GM19099 (cell line): ENCODE results near the gene TGFB3.

Experiments
- POLR2A ChIP-seq: IDR thresholded peaks from 3 replicates; pipeline ENCODE4 v1.6.1; 2011; ENCODE audit warnings: low read depth; ENCODE audit not compliant: insufficient read length; ENCODE audit errors: extremely low read depth

The TGFB3 gene

GRCh38 chr14:75976826-75977581, 4.8 kb downstream of the TGFB3 start:
- no peak for TF ChIP-seq POLR2A

GRCh38 chr14:75972801-75973421, 8.9 kb downstream of the TGFB3 start:
- no peak for TF ChIP-seq POLR2A

- TF ChIP-seq POLR2A: no peak
Measured at GRCh38 chr14:75971509-75971908, 10.3 kb downstream of the TGFB3 start.

GRCh38 chr14:75970989-75971388, 10.8 kb downstream of the TGFB3 start:
- no peak for TF ChIP-seq POLR2A

GRCh38 chr14:75969891-75970290, 11.9 kb downstream of the TGFB3 start:
- no peak for TF ChIP-seq POLR2A

- TF ChIP-seq POLR2A: no peak
Measured at GRCh38 chr14:75969126-75969525, 12.7 kb downstream of the TGFB3 start.

- no peak for TF ChIP-seq POLR2A
Measured at GRCh38 chr14:75968456-75968855, 13.3 kb downstream of the TGFB3 start.

- no peak for TF ChIP-seq POLR2A
Measured at GRCh38 chr14:75967866-75968265, 13.9 kb downstream of the TGFB3 start.

GRCh38 chr14:75961662-75962061, 20.1 kb downstream of the TGFB3 start:
- TF ChIP-seq POLR2A: no peak

GRCh38 chr14:75960231-75960630, 21.6 kb downstream of the TGFB3 start:
- no peak for TF ChIP-seq POLR2A

GRCh38 chr14:75959031-75959430, 22.8 kb downstream of the TGFB3 start:
- TF ChIP-seq POLR2A: no peak

- no peak for TF ChIP-seq POLR2A
Measured at GRCh38 chr14:75952489-75952888, 29.3 kb downstream of the TGFB3 start.

- TF ChIP-seq POLR2A: no peak
Measured at GRCh38 chr14:75946785-75947184, 35.0 kb downstream of the TGFB3 start.

GRCh38 chr14:75944607-75945241, 37.1 kb downstream of the TGFB3 start:
- no peak for TF ChIP-seq POLR2A

- no peak for TF ChIP-seq POLR2A
Measured at GRCh38 chr14:75941030-75941429, 40.8 kb downstream of the TGFB3 start.

- no peak for TF ChIP-seq POLR2A
Measured at GRCh38 chr14:75939200-75939599, 42.6 kb downstream of the TGFB3 start.
